HG03095 (cell line): ENCODE results near the gene SLC26A1.
"Not testable (repeated sequence)": the region's sequence is repeated elsewhere in the genome, so short reads cannot be mapped to it uniquely, and the experiment has no call there.

Experiments
- ATAC-seq: cut with Tn5 transposase; IDR thresholded peaks from one replicate; pipeline ENCODE4 v1.9.1; 2021; ENCODE audit warnings: moderate library complexity; ENCODE audit not compliant: unreplicated experiment

Gene SLC26A1

DNA sequence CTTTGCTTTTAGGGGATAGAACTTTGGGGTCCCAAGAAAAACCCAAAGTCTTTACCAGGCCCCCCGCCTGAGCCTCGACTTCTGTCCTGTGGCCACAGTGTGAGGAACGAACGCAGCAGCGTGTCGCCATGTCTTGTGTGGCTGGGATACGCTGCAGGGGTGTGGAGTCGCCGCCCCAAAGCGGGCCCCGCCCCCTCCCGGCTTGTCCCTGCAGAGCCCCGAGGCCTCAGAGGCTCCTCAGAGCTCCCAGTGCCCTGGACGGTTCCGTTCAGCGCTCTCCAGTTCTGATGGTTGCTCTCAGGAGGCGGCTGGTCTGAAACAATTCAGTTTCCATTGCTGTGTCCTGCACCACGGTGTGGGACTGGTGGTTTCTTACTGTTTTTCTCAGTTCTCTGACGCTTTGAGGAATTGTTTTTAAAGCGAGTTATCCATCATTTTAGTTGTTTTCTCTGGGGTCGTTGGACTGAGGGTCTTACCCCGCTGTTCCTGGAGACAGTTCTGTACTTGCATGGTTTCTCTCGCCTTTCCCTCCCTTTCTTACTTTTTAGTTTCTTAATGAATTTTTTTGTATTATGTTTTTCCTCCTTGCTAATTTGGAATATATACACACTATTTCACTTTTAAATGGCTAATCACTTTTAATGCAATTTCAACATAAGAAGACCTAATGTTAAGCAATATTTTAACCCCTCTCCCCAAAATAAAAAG is 7.9 kb downstream of the SLC26A1 start:
- no peak for ATAC-seq

GRCh38 chr4:984336-985054 is 8.7 kb downstream of the SLC26A1 start:
- no peak for ATAC-seq

DNA sequence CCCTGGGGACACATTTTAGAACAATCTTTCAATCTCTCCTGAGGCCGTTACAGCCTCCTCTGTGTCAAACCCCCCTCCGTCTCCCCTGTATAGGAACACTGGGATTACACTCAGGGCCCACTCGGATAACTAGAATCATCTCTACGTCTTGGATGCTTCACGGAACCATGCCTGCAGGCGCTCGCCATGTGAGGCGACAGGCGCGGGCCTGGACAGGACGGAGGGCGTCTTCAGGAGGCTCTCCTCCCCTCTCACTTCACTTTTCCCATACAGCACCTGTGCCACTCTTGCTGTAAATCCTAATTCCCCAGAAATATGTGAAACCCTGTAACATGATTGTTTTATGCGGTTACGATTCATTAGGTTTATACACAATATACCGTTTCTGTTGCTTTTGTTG is 10.4 kb downstream of the SLC26A1 start:
- no peak for ATAC-seq

DNA sequence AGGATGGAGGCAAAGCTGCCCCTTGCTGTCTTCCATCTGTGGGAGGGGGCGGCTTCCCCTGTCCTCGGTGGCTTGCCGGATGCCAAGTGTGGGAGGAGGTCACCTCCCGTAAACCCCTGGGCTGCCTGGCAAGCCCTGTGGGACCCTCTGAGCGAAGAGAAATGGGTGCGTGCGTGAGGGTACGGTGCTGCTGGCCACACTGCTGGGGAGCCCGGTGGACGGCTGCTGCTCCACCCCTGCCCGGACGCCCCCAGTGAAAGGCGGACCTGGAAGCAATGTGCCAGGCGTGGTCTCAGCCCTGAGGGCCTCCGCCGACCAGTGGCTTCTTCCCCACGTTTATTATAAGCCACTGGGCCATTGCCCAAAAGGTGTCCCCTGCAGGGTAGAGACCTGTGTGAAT is 10.9 kb downstream of the SLC26A1 start:
- ATAC-seq: no peak

DNA sequence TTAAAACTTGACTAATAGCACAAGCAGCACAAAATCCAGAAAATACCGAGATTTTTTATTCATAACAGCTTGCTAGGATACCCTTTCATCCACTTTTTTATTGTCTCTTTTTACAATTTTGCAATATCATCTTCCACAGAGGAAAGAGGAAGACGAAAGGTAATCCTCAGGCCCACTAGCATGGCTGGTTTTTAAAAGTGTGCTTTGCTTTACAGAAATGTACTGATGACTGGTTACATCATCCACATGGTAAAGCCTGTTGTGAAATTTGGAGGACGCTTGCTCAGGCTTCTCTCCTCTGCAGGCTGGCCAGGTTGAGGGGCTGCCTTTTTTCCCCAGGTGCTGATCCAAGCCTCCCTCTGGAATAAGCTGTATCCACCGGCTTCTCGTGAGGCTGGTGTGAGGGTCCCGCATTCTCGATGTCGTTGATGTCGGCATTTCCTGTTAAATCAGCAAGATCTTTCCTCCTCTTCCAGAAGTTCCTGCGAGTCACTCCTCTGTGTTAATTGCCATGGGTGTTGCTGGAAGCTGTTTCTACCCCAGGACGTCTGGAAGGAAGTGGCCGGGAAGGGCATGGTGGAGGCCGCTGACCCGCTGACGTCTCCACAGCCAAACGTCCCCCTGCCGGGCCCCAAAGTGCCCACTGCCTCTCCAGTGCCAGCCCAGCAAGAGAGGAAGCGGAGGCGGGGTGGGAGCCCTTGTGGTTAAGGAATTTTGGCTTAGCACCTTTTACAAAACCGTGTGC is 14.1 kb downstream of the SLC26A1 start:
- no peak for ATAC-seq

DNA sequence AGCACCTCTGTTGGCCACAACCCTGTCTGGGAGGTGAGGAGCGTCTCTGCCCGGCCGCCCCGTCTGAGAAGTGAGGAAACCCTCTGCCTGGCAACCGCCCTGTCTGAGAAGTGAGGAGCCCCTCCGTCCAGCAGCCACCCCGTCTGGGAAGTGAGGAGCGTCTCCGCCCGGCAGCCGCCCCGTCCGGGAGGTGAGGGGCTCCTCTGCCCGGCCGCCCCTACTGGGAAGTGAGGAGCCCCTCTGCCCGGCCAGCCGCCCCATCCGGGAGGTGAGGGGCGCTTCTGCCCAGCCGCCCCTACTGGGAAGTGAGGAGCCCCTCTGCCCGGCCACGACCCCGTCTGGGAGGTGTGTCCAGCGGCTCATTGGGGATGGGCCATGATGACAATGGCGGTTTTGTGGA is 17.2 kb downstream of the SLC26A1 start:
- ATAC-seq: not testable (repeated sequence)

- ATAC-seq: no peak
Observed at GRCh38 chr4:974668-975067, 18.5 kb downstream of the SLC26A1 start.

GRCh38 chr4:973431-974397 is 19.5 kb downstream of the SLC26A1 start, which contains the start of gene DGKQ:
Gene DGKQ, minus strand, starts transcription at chr4:973569. Its CDS starts 87 bp downstream, at chr4:973482.
- peak; percentile 60 for ATAC-seq

GRCh38 chr4:972651-973424 is 20.4 kb downstream of the SLC26A1 start:
- peak; percentile 36 for ATAC-seq

DNA sequence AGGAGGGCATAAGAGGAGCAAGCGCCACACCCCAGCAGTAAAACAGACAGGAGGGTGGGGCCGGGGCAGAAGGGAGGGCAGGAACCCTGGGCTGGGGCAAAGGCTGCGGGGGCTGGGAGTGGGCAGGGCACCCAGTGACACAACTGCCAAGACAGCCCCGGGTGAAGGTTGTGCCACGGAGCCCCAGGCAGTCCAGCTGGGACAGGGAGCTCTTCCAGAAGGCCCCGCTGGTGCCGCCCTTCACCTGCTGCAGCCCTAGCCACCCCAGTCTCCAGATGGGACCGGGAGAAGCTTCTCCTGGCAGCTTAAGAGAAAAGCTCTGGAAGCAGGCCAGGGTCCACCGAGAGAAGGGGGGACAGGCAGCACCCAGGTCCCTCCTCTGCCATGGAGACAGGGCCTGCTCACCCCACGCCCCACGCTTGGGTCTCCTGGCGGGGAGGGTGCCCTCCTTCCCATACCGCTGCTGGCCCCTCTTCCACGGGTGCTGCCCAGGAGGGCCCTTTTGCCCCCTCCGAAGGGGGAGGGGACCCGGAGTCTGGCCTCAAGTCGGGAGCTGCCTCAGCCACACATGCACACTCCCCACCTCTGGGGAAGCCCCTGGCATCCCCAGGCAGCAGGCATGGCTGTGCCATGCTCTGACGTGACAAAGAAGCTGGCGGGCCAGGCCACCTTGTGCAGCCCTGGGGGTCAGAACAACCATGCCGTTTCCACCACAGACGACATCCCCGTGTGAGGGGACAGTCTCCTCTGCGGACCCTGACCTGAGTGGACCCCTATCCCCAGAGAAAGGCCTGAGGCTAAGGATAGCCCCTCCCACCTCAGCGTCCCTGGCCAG is 21.3 kb downstream of the SLC26A1 start:
- ATAC-seq: no peak

DNA sequence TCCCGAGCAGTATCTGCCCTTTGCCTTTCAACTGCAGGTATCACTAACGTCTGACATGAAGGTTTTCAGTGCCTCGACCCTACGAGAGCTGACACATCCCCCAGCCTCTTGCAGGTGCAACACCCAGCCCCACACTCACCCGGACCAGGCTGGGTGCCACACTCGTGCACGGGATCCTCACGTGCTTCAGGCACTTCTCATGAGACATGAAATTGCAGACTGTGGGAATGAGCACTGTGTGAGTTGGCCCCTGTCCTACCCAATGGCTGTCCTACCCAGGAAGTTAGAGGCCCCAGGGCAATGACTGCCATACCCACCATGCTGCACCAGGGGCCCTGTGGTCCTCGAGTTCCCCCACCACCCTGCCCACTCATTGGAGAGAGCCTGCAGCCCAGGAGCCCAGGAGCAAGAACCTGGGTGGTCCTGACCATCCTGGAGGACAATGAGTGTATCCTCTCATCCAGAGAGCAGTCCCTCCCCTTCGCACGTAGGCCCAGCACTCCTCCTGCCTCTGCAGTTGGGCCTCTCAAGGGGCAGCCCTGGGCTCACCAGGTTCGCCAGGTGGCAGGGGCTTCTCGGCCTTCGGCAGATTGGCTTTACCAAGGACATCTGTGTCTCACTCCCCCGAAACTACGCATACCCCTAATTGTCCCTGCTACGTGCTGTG is 22.2 kb downstream of the SLC26A1 start:
- ATAC-seq: no peak

- ATAC-seq: no peak
Observed at GRCh38 chr4:970046-970745, 23.0 kb downstream of the SLC26A1 start.

GRCh38 chr4:968621-969394 is 24.4 kb downstream of the SLC26A1 start:
- ATAC-seq: no peak

DNA sequence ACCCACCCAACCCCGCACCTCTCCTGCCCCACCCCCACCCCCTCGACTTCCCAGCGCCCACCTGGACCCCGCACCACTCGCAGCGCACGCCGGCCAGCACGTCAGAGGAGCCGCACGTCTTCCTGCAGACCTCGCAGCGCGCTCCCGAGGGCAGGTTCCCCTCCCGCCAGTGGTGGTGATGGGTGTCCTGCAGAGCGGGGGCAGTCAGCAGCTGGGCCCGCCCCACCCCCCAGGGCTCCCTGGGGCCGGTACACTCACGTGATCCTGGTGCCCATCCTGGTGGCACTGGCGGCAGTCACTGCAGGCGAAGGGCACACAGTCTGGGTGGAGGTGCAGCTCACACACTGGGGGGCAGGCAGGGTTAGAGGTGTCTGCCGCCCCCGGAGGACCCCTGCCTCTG is 25.0 kb downstream of the SLC26A1 start:
- no peak for ATAC-seq

GRCh38 chr4:967113-968104 is 25.8 kb downstream of the SLC26A1 start:
- ATAC-seq: no peak
